LNCAP (cell line): ENCODE results near the gene TUBGCP3.

Experiments
- TF ChIP-seq, protein P1 (sequence below): fragments of 450-650 bp; IDR thresholded peaks from 2 replicates; pipeline ENCODE4 v1.5.1; 2017; ENCODE audit warnings: mild to moderate bottlenecking

The TUBGCP3 gene

DNA sequence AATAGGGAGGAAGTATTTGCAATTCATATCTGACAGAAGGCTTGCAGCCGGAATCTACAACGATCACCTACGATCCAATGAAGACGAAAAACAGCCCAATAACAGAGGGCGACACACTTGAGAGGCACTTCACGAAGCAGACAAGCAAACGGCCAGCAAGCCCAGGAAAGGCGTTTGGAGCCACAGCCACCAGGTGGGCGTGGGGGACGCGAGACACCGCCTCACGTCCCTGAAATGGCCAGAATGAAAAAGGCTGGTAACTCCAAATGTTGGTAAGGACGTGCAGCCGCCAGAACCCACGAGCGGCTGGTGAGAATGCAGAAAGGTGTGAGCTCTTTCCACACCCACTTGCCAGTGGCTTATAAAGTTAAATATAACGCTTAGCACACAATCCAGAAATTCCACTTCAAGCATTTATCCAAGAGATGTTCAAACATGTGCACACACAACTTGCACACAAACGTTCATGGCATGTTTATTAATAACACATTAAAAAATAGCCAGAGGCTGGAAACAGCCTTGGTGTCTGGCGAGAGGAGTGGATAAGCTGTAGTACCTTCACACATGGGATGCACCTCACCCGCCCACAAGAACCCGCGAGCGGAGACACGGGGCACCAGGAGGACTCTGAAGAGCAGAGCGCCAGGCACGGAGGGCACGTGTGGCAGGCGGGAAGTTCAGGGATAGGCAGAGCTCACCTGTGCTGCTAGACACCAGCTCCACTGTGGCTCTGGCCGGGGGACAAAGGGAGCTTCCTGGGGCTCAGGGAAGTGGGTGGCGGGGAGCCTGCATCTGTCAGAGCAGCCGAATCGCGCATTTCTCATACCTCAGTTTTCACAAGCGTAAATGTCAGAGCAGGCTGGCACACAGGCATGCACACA, 122.5 kb downstream of the TUBGCP3 start:
- TF ChIP-seq, protein P1, sequence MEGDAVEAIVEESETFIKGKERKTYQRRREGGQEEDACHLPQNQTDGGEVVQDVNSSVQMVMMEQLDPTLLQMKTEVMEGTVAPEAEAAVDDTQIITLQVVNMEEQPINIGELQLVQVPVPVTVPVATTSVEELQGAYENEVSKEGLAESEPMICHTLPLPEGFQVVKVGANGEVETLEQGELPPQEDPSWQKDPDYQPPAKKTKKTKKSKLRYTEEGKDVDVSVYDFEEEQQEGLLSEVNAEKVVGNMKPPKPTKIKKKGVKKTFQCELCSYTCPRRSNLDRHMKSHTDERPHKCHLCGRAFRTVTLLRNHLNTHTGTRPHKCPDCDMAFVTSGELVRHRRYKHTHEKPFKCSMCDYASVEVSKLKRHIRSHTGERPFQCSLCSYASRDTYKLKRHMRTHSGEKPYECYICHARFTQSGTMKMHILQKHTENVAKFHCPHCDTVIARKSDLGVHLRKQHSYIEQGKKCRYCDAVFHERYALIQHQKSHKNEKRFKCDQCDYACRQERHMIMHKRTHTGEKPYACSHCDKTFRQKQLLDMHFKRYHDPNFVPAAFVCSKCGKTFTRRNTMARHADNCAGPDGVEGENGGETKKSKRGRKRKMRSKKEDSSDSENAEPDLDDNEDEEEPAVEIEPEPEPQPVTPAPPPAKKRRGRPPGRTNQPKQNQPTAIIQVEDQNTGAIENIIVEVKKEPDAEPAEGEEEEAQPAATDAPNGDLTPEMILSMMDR: no peak

DNA sequence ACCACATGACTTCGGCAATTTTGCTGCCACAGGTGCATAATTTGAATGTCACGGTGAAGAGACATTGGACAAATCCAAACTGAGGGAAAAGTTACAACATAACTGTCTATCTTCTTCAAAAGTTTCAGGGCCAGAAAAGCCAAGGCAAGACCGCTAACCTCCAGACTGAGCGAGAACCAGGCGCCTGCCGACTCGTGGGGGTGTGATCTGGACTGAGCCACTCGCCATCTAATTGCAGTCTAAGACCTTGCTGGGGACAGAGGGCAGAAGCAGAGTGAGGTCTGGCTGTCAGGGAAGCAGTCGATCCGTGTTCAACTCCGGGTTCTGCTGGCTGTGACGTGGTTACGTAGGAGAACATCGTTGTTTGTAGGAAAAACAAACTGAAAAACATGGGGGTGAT, 123.2 kb downstream of the TUBGCP3 start:
- TF ChIP-seq, protein P1: no peak

DNA sequence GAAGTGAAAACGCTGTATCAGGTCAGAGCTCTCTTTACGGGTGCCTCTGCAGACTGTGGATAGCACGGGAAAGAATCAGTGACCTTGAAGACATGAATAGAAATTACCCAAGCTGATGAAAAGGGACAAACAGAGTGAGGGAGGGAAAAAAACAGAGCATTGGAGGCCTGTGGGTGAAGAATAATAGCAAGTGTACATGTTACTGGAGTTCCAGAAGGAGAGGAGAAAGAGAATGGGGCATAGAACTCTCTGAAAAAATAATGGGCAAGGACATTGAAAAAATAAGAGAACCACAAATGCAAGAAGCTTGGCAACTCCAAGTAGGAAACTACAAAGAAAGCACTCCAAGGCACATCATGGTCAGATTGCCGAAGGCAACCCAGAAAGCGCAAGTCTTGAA, 125.5 kb downstream of the TUBGCP3 start:
- TF ChIP-seq, protein P1: no peak

DNA sequence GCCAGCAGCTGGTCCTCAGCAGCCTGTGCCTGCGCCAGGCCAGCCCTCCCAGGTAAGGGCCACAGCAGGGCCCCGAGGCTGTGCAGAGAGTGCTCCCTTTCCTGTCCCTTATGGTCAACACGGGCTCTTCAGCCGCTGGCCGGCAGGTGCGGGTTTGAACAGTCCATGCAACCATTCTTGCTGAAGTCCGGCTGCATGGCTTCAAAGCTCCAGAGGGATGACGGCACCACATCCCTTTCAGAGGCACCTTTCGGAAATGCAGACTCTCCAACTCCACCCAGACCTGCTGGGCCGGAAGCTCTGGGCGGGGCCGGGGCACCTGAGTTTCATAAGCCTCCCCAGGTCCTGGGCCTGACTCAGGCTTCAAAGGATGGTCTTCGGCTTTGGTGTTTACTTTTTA, 130.5 kb downstream of the TUBGCP3 start:
- TF ChIP-seq, protein P1: no peak

DNA sequence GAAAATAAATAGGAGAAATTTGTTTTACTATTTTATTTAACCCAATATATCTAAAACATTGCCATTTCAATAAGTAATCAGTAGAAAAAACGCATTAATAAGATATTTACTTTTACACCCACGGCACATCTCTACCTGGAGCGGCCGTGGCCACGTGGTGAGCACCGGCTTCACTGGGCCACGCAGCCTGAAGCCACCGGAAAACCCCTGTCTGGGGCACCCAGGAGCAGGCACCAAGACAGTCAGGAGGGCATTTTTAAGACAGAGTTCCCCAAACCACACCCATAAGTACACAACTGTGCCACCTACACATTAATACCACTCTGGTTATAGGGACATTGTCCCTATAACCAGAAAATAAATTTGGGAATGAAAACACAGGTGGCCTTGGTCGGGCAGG, 130.9 kb downstream of the TUBGCP3 start:
- TF ChIP-seq, protein P1: no peak

DNA sequence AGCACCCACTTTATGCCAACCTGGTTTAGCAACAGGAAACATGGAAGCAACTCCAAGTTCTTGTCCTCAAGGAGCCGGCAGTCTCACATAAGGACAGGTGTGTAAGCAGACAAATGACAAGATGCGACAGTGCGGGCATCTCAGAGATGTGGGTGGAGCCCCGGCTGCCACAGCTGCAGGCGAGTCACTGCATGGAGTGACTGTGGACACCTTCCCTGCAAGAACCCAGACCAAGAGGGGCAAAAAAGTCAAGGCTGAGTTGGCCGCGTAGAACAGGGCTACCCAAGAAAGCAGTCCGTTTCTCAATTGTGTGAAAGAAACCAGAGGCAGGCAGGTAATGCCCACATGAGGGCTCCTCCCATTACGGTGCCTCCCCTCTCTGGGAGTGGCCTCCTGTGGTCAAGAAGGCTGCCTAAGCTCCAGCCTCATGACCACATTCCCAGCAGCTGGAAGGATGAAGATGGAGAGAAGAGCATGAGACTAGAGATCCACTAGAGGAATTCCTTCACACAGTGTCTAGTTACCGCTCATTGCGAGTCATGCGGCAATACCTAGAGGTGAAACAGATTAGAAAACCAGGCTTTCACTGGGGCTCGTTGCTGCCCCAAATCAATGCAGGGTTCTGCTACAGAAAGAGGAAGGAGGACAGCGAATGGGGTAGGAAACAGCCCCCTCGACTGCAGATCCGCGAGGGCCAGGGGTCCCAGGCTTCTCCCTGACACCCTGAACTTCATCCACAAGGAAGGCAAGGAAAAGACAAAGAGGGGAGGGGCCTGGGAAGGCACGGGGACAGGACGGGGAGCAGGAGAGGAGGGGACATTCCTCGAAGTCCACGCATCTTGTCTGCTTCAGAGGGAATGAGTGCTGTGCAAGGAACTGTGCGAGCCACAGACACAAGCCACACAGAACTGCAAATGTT, 131.6 kb downstream of the TUBGCP3 start:
- TF ChIP-seq, protein P1: no peak

DNA sequence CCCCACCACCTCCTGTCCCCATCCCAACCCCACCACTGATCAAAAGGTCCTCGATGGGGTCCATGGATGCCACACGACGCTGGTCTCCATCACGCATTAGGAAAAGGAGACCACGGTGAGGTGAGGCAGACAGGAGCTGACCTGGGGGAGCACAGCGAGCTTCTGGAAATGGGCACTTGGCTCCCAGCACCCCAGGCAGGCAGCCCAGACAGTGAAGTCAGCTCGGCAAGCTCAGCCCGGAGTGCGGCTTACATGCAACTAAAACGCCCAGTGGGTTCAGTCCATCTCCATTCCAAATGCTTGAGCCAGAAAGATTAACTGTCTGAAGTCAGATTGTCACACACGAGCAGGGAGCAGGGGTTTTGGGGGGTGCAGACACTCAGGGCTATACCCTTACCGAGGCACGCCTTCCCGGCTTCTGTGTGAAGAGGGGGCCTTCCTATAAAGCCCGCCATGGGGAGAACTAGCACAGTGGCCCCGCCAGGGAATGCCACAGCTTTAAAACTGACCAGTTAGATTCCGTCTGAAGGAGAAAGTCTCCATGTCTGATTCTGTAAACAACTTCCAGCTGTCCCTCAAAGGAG, 132.4 kb downstream of the TUBGCP3 start:
- TF ChIP-seq, protein P1: no peak
